HL-60 (cell line): ENCODE results near the gene SLFN12L.
"Not testable (repeated sequence)": the region's sequence is repeated elsewhere in the genome, so short reads cannot be mapped to it uniquely, and the experiment has no call there.

Experiments used
- DNase-seq, 2 experiments: peaks; one replicate each; pipeline ENCODE4 v3.0.0-alpha.2; 2010 to 2020; ENCODE audit warnings: low read depth in 1 of 2, low spot score in 1 of 2
- H3K27ac ChIP-seq: fragments of 250-450 bp; sonication (Bioruptor Pico); replicated peaks from 2 replicates; pipeline ENCODE4 v1.5.1; 2020; ENCODE audit warnings: mild to moderate bottlenecking, moderate library complexity
- H3K27me3 ChIP-seq: fragments of 250-450 bp; sonication (Bioruptor Pico); 2 replicates; pipeline ENCODE4 v1.5.1; 2021; ENCODE audit warnings: mild to moderate bottlenecking, moderate library complexity; ENCODE audit not compliant: insufficient read depth, poor library complexity, severe bottlenecking
- H3K4me3 ChIP-seq: replicated peaks from 2 replicates; pipeline ENCODE4 v1.5.1; 2011; ENCODE audit warnings: mild to moderate bottlenecking, control low read depth, low read length; ENCODE audit not compliant: insufficient read depth
- GABPA ChIP-seq: IDR thresholded peaks from 2 replicates; pipeline ENCODE4 v1.6.1; 2012; ENCODE audit warnings: low read depth
- POLR2AphosphoS5 ChIP-seq: IDR thresholded peaks from 2 replicates; pipeline ENCODE4 v1.6.1; 2012; ENCODE audit warnings: low read depth
- REST ChIP-seq: IDR thresholded peaks from 2 replicates; pipeline ENCODE4 v1.6.1; 2012; ENCODE audit warnings: low read depth; ENCODE audit not compliant: insufficient replicate concordance
- SPI1 ChIP-seq: IDR thresholded peaks from 2 replicates; pipeline ENCODE4 v1.6.1; 2012; ENCODE audit warnings: low read depth, mild to moderate bottlenecking, borderline replicate concordance
- TF ChIP-seq, protein P1 (sequence below): IDR thresholded peaks from one replicate; pipeline ENCODE4 v1.5.1; 2011; ENCODE audit warnings: low read length, control low read depth, inconsistent platforms; ENCODE audit not compliant: insufficient read depth

Gene SLFN12L

DNA sequence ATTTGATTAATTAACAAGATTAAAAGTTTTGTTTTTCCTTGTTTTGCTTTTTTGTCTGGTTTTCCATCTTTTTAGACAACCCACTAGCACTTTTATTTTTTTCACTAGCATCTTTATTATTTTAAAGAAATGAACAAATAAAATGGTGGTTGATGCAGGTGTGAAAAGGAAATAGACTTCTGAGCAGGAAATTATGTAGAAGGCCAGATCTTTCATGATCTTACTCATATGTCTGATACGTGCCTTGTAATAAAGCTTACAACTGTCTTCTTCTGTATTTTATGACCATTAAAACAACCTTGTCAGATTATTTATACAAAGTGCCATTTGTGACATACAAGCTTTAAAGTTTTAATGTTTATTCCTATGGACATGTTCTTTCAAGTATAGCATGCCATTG is 6.3 kb downstream of the SLFN12L start:
- no peak for TF ChIP-seq REST
- TF ChIP-seq, protein P1, sequence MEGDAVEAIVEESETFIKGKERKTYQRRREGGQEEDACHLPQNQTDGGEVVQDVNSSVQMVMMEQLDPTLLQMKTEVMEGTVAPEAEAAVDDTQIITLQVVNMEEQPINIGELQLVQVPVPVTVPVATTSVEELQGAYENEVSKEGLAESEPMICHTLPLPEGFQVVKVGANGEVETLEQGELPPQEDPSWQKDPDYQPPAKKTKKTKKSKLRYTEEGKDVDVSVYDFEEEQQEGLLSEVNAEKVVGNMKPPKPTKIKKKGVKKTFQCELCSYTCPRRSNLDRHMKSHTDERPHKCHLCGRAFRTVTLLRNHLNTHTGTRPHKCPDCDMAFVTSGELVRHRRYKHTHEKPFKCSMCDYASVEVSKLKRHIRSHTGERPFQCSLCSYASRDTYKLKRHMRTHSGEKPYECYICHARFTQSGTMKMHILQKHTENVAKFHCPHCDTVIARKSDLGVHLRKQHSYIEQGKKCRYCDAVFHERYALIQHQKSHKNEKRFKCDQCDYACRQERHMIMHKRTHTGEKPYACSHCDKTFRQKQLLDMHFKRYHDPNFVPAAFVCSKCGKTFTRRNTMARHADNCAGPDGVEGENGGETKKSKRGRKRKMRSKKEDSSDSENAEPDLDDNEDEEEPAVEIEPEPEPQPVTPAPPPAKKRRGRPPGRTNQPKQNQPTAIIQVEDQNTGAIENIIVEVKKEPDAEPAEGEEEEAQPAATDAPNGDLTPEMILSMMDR, result no peak
- TF ChIP-seq POLR2AphosphoS5, result no peak
- TF ChIP-seq GABPA, result no peak
- TF ChIP-seq SPI1, result no peak
- DNase-seq, result no peak
- no peak overlapping the region for H3K27ac ChIP-seq
- H3K27me3 ChIP-seq, result no peaks in the 10 kb centered on the region
- no peak overlapping the region for H3K4me3 ChIP-seq

GRCh38 chr17:35529866-35530265 is 7.6 kb downstream of the SLFN12L start:
- Histone ChIP-seq H3K27me3 (no peaks in the 10 kb centered on the region), H3K27ac (no peak overlapping the region), H3K4me3 (no peak overlapping the region)
- TF ChIP-seq REST, result no peak
- no peak for TF ChIP-seq POLR2AphosphoS5
- TF ChIP-seq GABPA, result no peak
- no peak for TF ChIP-seq SPI1
- TF ChIP-seq, protein P1, result no peak
- no peak for DNase-seq

DNA sequence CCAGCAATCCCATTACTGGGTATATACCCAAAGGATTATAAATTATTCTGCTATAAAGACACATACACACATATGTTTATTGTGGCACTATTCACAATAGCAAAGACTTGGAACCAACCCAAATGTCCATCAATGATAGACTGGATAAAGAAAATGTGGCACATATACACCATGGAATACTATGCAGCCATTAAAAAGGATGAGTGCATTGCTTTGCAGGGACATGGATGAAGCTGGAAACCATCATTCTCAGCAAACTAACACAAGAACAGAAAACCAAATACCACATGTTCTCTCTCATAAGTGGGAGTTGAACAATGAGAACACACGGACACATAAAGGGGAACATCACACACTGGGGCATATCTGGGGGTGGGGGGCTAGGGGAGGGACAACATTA is 8.2 kb downstream of the SLFN12L start:
- not testable (repeated sequence) for H3K4me3 ChIP-seq, H3K27ac ChIP-seq, H3K27me3 ChIP-seq, DNase-seq

- H3K27me3 ChIP-seq, result no peaks in the 10 kb centered on the region
- peak overlapping the region; percentile 80 for H3K27ac ChIP-seq
- peak in 1 of 2 experiments; percentile 78 for DNase-seq
- TF ChIP-seq POLR2AphosphoS5, result no peak
- no peak for TF ChIP-seq REST
- no peak overlapping the region for H3K4me3 ChIP-seq
Observed at GRCh38 chr17:35523296-35523695, 14.2 kb downstream of the SLFN12L start.
